Liver (tissue), 9 donors: ENCODE measurements around the gene RPS14. TPM values are rescaled to one million over a fixed set of nuclear protein-coding genes. Genes with fewer than 3 reads are reported as not detected.
"Not testable (repeated sequence)": the region's sequence is repeated elsewhere in the genome, so short reads cannot be mapped to it uniquely, and the experiment has no call there.

Experiments used
- DNase-seq: peaks from one replicate; pipeline ENCODE4 v3.0.0-alpha.2; 2017; ENCODE audit warnings: low spot score
- H3K27ac ChIP-seq, 2 donors: one replicate each; pipeline ENCODE4 v1.7.0; 2013; ENCODE audit warnings: inconsistent platforms in 2 of 2, low read length in 2 of 2, control low read depth in 1 of 2, low read depth in 1 of 2, mild to moderate bottlenecking in 1 of 2
- H3K27me3 ChIP-seq, 4 donors: one replicate each; pipeline versions ENCODE4 v1.6.1 to v1.7.0; 2013; ENCODE audit warnings: low read length in 3 of 4, inconsistent platforms in 1 of 4, mild to moderate bottlenecking in 1 of 4, moderate library complexity in 1 of 4; ENCODE audit not compliant: control insufficient read depth in 4 of 4, insufficient read depth in 4 of 4
- H3K36me3 ChIP-seq, 4 donors: one replicate each; pipeline versions ENCODE4 v1.6.1 to v1.7.0; 2013; ENCODE audit warnings: low read length in 3 of 4, mild to moderate bottlenecking in 3 of 4, low read depth in 1 of 4, moderate library complexity in 1 of 4; ENCODE audit not compliant: control insufficient read depth in 4 of 4, insufficient read depth in 3 of 4
- H3K4me1 ChIP-seq, 4 donors: one replicate each; pipeline versions ENCODE4 v1.6.1 to v1.7.0; 2013; ENCODE audit warnings: low read length in 3 of 4, mild to moderate bottlenecking in 3 of 4, moderate library complexity in 1 of 4; ENCODE audit not compliant: control insufficient read depth in 4 of 4, insufficient read depth in 4 of 4
- H3K4me3 ChIP-seq, 3 donors: one replicate each; pipeline versions ENCODE4 v1.6.1 to v1.7.0; 2013; ENCODE audit warnings: low read length in 3 of 3, control low read depth in 1 of 3, low read depth in 1 of 3, mild to moderate bottlenecking in 1 of 3
- H3K9ac ChIP-seq, 2 donors: one replicate each; pipeline ENCODE4 v1.7.0; 2013; ENCODE audit warnings: low read length in 2 of 2, mild to moderate bottlenecking in 2 of 2, moderate library complexity in 2 of 2, control low read depth in 1 of 2, low read depth in 1 of 2
- H3K9me3 ChIP-seq, 4 donors: one replicate each; pipeline versions ENCODE4 v1.6.1 to v1.7.0; 2013; ENCODE audit warnings: low read length in 3 of 4; ENCODE audit not compliant: control insufficient read depth in 4 of 4
- CTCF ChIP-seq: fragments of 150-350 bp; IDR thresholded peaks from 2 replicates; pipeline ENCODE4 v1.5.1; 2017; ENCODE audit warnings: improper control_type of control experiment, low read depth, low read length; ENCODE audit not compliant: missing input control
- EGR1 ChIP-seq, 2 donors: IDR thresholded peaks; 2 replicates each; pipeline ENCODE4 v1.6.1; 2016 to 2018; ENCODE audit warnings: antibody characterized with exemption in 2 of 2, low read depth in 2 of 2
- FOXA1 ChIP-seq: IDR thresholded peaks from 2 replicates; pipeline ENCODE4 v1.6.1; 2016; ENCODE audit warnings: antibody characterized with exemption
- FOXA2 ChIP-seq: IDR thresholded peaks from 2 replicates; pipeline ENCODE4 v1.6.1; 2016; ENCODE audit warnings: antibody characterized with exemption
- GABPA ChIP-seq, 2 donors: IDR thresholded peaks in 1 of 2; conservative IDR thresholded peaks in 1 of 2; 2 replicates each; pipeline ENCODE4 v1.6.1; 2016; ENCODE audit warnings: antibody characterized with exemption in 2 of 2, mild to moderate bottlenecking in 1 of 2, moderate library complexity in 1 of 2
- HNF4A ChIP-seq, 2 donors: conservative IDR thresholded peaks; 2 replicates each; pipeline ENCODE4 v1.6.1; 2016; ENCODE audit warnings: antibody characterized with exemption in 2 of 2, mild to moderate bottlenecking in 2 of 2
- HNF4G ChIP-seq: IDR thresholded peaks from 2 replicates; pipeline ENCODE4 v1.6.1; 2016; ENCODE audit warnings: antibody characterized with exemption
- JUND ChIP-seq, 2 donors: IDR thresholded peaks; 2 replicates each; pipeline ENCODE4 v1.6.1; 2016; ENCODE audit warnings: antibody characterized with exemption in 2 of 2
- NR2F2 ChIP-seq: IDR thresholded peaks from 2 replicates; pipeline ENCODE4 v1.6.1; 2016; ENCODE audit warnings: antibody characterized with exemption
- RAD21 ChIP-seq, 2 donors: IDR thresholded peaks; 2 replicates each; pipeline ENCODE4 v1.6.1; 2016; ENCODE audit warnings: antibody characterized with exemption in 2 of 2, mild to moderate bottlenecking in 2 of 2
- REST ChIP-seq: IDR thresholded peaks from 2 replicates; pipeline ENCODE4 v1.6.1; 2016; ENCODE audit warnings: antibody characterized with exemption, mild to moderate bottlenecking
- RXRA ChIP-seq, 2 donors: IDR thresholded peaks; 2 replicates each; pipeline ENCODE4 v1.6.1; 2017 to 2018; ENCODE audit warnings: antibody characterized with exemption in 2 of 2, mild to moderate bottlenecking in 1 of 2
- SP1 ChIP-seq: IDR thresholded peaks from 2 replicates; pipeline ENCODE4 v1.6.1; 2018; ENCODE audit warnings: antibody characterized with exemption, mild to moderate bottlenecking
- TAF1 ChIP-seq: conservative IDR thresholded peaks from 2 replicates; pipeline ENCODE4 v1.6.1; 2016; ENCODE audit warnings: antibody characterized with exemption, mild to moderate bottlenecking
- YY1 ChIP-seq: IDR thresholded peaks from 2 replicates; pipeline ENCODE4 v1.6.1; 2016; ENCODE audit warnings: antibody characterized with exemption, mild to moderate bottlenecking
- WGBS: extraction: QIAGEN DNeasy Blood & Tissue Kit; methylation state at CpG from one replicate; pipeline ENCODE4 v1.1.7; 2013; 5-methylcytosine and 5-hydroxymethylcytosine counted together
- polyA plus RNA-seq, 2 donors: library from polyadenylated mRNA; stranded (reverse) in 1 of 2; unstranded in 1 of 2; fragments of 200-250 nt in 1 of 2; fragments of >200 nt in 1 of 2; fragmentation: Nextera tagmentation in 1 of 2; extraction: Ambion mirVana in 1 of 2; gene quantifications; one replicate each; pipeline versions ENCODE4 v1.2.1 to v1.2.3, GENCODE V29; 2013 to 2015
- total RNA-seq, 2 donors: library from RNA; depleted of rRNA; stranded (reverse); fragments of >200 nt; gene quantifications; one replicate each; pipeline ENCODE4 v1.2.3, GENCODE V29; 2014
- TF ChIP-seq, protein P1 (sequence below): IDR thresholded peaks from 2 replicates; pipeline ENCODE4 v1.6.1; 2016; ENCODE audit warnings: antibody characterized with exemption
- TF ChIP-seq, protein P2 (sequence below): IDR thresholded peaks from 2 replicates; pipeline ENCODE4 v1.6.1; 2016; ENCODE audit warnings: antibody characterized with exemption
- donor health status: healthy.
- donor health status: healthy.
- donor health status: healthy.
- donor health status: healthy.
- donor health status: healthy.

RPS14 gene
- total and polyA plus RNA-seq, 4 donors: 609 to 956 (median 885) TPM

DNA sequence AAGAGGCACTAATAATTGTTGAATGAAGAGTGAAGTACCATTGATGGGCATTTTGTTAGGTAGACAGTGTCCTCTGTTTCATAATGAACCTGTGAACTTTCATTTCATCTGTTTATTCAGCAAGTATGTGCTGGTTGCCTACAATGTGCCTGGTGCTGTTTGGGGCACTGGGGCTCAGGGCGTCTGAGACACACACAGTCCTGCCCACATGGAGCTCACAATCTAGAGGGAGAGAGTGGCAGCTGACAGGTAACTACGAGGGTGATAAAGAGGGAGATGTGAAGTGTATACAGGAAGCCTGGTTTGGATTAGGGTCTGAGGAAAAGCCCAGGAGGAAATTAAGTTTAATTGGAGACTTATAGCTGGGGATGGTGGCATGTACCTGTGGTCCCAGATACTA is 29.9 kb upstream of the RPS14 start:
- Histone ChIP-seq H3K36me3 (no peaks in the 10 kb centered on the region), H3K27me3 (no peaks in the 10 kb centered on the region), H3K27ac (no peak overlapping the region), H3K9me3 (no peaks in the 10 kb centered on the region), H3K4me1 (peaks cover 0 to 16% (median under 1%) of the 10 kb centered on the region in 4 donors), H3K9ac (no peak overlapping the region), H3K4me3 (no peak overlapping the region)
- no peak for DNase-seq
- peak in 1 of 2 donors; percentile 8 for TF ChIP-seq RXRA (IDR thresholded peaks at IDR 0.05)
- TF ChIP-seq, protein P1, sequence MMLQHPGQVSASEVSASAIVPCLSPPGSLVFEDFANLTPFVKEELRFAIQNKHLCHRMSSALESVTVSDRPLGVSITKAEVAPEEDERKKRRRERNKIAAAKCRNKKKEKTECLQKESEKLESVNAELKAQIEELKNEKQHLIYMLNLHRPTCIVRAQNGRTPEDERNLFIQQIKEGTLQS: no peak
- TF ChIP-seq, protein P2, sequence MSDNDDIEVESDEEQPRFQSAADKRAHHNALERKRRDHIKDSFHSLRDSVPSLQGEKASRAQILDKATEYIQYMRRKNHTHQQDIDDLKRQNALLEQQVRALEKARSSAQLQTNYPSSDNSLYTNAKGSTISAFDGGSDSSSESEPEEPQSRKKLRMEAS: no peak
- TF ChIP-seq TAF1: no peak
- 81% methylated on average over 2 of the region's 2 CpGs for WGBS

GRCh38 chr5:150476568-150476967 is 27.0 kb upstream of the RPS14 start:
- not testable (repeated sequence) for DNase-seq, H3K9me3 ChIP-seq, H3K36me3 ChIP-seq, H3K4me3 ChIP-seq, H3K27me3 ChIP-seq
- Histone ChIP-seq H3K4me1 (peaks cover 0 to 27% (median 6%) of the 10 kb centered on the region in 4 donors), H3K27ac (peak overlapping the region in 1 of 2 donors; percentile 27), H3K9ac (peak overlapping the region in 1 of 2 donors; percentile 13)
- 76% methylated on average over 6 of the region's 6 CpGs for WGBS

GRCh38 chr5:150473673-150474358 is 24.3 kb upstream of the RPS14 start:
- Histone ChIP-seq H3K27me3 (no peaks in the 10 kb centered on the region), H3K27ac (no peak overlapping the region), H3K9me3 (no peaks in the 10 kb centered on the region), H3K4me1 (peaks cover 0 to 27% (median 6%) of the 10 kb centered on the region in 4 donors), H3K9ac (no peak overlapping the region), H3K36me3 (no peaks in the 10 kb centered on the region), H3K4me3 (no peak overlapping the region)
- 82% methylated on average over 12 of the region's 12 CpGs for WGBS
- DNase-seq: no peak
- TF ChIP-seq, protein P2: no peak
- TF ChIP-seq YY1 (no peak), CTCF (no peak), HNF4G (no peak), SP1 (no peak), GABPA (IDR thresholded peaks at IDR 0.05 in 1 of 2, conservative IDR thresholded peaks at IDR 0.05 in 1 of 2) (no peak), REST (no peak), FOXA2 (no peak), EGR1 (IDR thresholded peaks at IDR 0.05; ENCODE audit: low read depth in 2 of 2) (no peak), JUND (IDR thresholded peaks at IDR 0.05) (no peak), RXRA (IDR thresholded peaks at IDR 0.05) (no peak), FOXA1 (no peak), NR2F2 (no peak), RAD21 (IDR thresholded peaks at IDR 0.05) (no peak), HNF4A (conservative IDR thresholded peaks at IDR 0.05) (no peak)
- TF ChIP-seq, protein P1: no peak
